HL-60/S4 treated with retinoic acid at 250 ng/mL for 4 days and 3 days (cell line): ENCODE measurements around the gene P2RX6.

ENCODE experiments used
- in situ Hi-C: fragments of 300-500 bp; cut with MboI; formaldehyde crosslinking; loops from 2 replicates; pipeline ENCODE4 v1.7.0; 2022; ENCODE audit warnings: low sequenced_read_pairs

P2RX6 gene

GRCh38 chr22:21009208-21009607, 5.8 kb upstream of the P2RX6 start:
- in situ Hi-C loops, result loop anchor here (10.0 kb wide), 1 partner anchor 46 kb away; no protein-coding TSS in a partner anchor

GRCh38 chr22:21009638-21010425, 5.1 kb upstream of the P2RX6 start:
- in situ Hi-C loops, result loop anchor here (10.0 kb wide), 1 partner anchor 45 kb away; no protein-coding TSS in a partner anchor

GRCh38 chr22:21010426-21011113, 4.4 kb upstream of the P2RX6 start:
- in situ Hi-C loops, result no loop called here

- in situ Hi-C loops, result no loop called here
These were observed 2.2 kb upstream of the P2RX6 start for GRCh38 chr22:21012446-21013407.

GRCh38 chr22:21013657-21014201, 1.2 kb upstream of the P2RX6 start:
- in situ Hi-C loops, result no loop called here

GRCh38 chr22:21014202-21014725, 701 bp upstream of the P2RX6 start:
- in situ Hi-C loops, result no loop called here

- in situ Hi-C loops, result no loop called here
These were observed 571 bp downstream of the P2RX6 start for GRCh38 chr22:21015466-21016006.

- in situ Hi-C loops, result no loop called here
These were observed 1.9 kb downstream of the P2RX6 start for GRCh38 chr22:21016644-21017420.

GRCh38 chr22:21018314-21018713, 3.3 kb downstream of the P2RX6 start:
- in situ Hi-C loops, result no loop called here

- in situ Hi-C loops, result no loop called here
These were observed 6.0 kb downstream of the P2RX6 start for GRCh38 chr22:21020802-21021429.

- in situ Hi-C loops, result no loop called here
These were observed 7.5 kb downstream of the P2RX6 start for GRCh38 chr22:21022507-21022906.

GRCh38 chr22:21022955-21023614, 8.1 kb downstream of the P2RX6 start:
- in situ Hi-C loops, result no loop called here

GRCh38 chr22:21025266-21025665, 10.3 kb downstream of the P2RX6 start:
- in situ Hi-C loops, result no loop called here

- in situ Hi-C loops, result no loop called here
These were observed 11.1 kb downstream of the P2RX6 start for GRCh38 chr22:21025763-21026755.

GRCh38 chr22:21026783-21027692, 12.1 kb downstream of the P2RX6 start:
- in situ Hi-C loops, result no loop called here
